Activated effector memory CD4-positive, alpha-beta T cell treated with Interleukin-2 at 50 U/mL for 16 hours (primary cell): ENCODE data around the gene RBM25.
"Not testable (repeated sequence)": the region's sequence is repeated elsewhere in the genome, so short reads cannot be mapped to it uniquely, and the experiment has no call there.

Source experiments
- DNase-seq: peaks from one replicate; pipeline ENCODE4 v3.0.0-alpha.2; 2020

RBM25 gene

DNA sequence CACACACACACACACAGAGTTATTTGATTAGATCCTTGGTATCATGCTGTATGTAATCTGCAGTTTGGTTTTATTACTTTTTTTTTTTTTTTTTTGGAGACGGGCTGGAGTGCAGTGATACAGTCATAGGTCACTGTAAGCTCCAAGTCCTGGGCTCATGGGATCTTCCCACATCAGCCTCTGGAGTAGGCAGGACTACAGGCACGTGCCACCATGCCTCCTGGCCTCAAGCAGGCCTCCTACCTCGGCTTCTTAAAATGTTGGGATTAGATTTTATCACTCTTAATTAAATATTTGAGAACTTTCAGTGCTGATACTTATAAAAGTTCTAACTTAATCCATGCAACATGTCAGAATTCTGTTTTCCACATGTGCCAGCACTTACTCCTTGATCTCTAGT is 46.7 kb downstream of the RBM25 start:
- no peak for DNase-seq

DNA sequence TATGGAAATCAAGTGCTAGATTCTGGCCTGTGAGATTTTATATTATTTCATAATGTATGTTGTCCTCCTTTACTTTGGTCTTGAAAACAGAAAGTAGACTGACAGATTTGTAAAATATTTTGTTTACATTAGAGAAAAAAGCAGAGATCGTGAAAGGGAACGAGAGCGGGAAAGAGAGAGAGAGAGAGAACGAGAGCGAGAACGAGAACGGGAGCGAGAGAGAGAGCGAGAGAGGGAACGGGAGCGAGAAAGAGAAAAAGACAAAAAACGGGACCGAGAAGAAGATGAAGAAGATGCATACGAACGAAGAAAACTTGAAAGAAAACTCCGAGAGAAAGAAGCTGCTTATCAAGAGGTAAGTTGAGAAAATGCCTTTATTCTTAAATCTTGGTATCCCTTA is 47.4 kb downstream of the RBM25 start:
- DNase-seq: no peak

DNA sequence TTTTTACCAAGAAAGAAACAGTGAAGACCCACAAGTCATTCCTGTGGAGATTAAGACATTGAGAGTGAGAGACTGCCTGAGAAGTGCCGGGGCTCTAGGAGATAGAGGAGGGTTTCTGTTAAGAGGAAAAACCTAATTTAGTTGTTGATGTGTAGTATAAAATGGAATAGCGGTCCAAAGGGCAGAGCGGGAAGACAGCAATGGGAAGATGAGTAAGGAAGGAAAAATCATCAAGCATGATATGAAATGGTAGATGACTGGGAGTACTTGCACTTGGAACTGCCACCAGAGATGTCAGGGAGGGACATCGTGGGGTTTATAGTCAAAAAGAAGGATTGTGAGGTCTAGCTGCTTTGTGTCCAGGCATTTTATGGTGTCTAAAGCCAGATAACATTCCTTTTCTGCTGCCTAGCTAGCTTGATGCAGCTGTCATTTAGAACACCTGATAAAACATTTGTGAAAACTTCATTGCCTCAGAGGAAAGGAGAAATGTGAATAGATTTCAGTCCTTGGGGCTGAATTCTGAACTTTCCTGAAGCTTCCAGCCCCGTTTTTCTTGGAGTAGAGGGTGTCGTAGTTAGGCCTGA is 57.8 kb downstream of the RBM25 start:
- no peak for DNase-seq

GRCh38 chr14:73124180-73124894 is 66.0 kb downstream of the RBM25 start:
- DNase-seq: no peak

DNA sequence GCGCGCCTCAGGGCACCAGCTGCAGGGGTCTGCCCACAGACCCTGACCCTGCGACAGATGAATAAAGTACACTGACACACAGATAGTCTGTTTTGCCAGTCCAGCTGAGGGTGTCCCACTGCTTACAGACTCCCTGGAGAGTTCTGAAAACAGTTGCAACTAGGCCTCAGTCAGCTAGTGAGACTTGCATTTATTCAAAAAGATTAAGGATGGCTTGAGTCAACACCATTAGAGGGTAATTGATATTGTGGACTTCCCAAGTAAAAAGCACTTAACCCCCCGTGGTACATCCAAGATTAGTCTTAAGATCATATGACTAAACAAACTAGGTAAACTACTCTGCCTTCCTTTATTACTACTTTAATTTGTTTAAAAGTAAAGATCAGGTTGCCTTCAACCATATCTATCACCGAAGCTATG is 66.8 kb downstream of the RBM25 start:
- no peak for DNase-seq

DNA sequence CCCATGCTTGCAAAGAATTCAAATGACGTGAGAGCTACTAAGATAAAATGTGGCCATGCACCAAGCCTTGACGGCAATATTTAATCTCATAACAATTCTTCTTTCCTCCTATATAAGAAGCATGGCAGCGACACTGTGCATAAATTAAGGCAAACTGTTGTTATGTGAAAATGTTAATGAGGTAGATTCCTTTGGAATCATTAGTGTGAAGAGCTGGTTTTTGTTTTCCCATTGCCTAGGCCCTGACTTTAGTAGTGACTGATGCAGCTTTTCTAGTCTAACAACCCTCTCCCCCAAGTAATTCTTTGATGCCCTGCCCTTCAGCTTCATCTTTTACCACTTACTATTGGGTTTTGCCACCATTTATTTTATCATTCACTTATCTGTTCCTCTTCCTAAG is 67.4 kb downstream of the RBM25 start:
- no peak for DNase-seq

- DNase-seq: no peak
Observed at GRCh38 chr14:73133795-73134194, 75.5 kb downstream of the RBM25 start.

DNA sequence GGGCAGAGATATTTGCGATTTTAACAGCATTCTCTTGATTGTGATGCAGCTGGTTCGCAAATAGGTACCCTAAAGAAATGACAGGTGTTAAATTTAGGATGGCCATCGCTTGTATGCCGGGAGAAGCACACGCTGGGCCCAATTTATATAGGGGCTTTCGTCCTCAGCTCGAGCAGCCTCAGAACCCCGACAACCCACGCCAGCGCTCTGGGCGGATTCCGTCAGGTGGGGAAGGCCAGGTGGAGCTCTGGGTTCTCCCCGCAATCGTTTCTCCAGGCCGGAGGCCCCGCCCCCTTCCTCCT is 77.7 kb downstream of the RBM25 start:
- no peak for DNase-seq

DNA sequence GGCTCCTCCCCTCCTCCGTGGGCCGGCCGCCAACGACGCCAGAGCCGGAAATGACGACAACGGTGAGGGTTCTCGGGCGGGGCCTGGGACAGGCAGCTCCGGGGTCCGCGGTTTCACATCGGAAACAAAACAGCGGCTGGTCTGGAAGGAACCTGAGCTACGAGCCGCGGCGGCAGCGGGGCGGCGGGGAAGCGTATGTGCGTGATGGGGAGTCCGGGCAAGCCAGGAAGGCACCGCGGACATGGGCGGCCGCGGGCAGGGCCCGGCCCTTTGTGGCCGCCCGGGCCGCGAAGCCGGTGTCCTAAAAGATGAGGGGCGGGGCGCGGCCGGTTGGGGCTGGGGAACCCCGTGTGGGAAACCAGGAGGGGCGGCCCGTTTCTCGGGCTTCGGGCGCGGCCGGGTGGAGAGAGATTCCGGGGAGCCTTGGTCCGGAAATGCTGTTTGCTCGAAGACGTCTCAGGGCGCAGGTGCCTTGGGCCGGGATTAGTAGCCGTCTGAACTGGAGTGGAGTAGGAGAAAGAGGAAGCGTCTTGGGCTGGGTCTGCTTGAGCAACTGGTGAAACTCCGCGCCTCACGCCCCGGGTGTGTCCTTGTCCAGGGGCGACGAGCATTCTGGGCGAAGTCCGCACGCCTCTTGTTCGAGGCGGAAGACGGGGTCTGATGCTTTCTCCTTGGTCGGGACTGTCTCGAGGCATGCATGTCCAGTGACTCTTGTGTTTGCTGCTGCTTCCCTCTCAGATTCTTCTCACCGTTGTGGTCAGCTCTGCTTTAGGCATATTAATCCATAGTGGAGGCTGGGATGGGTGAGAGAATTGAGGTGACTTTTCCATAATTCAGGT is 78.3 kb downstream of the RBM25 start, which contains the start of gene PSEN1:
TSS of gene PSEN1 (plus strand) at position 121 of the 839 bp plus-strand sequence. CDS start 11,513 bp downstream, outside the sequence.
- peak; percentile 97 for DNase-seq

DNA sequence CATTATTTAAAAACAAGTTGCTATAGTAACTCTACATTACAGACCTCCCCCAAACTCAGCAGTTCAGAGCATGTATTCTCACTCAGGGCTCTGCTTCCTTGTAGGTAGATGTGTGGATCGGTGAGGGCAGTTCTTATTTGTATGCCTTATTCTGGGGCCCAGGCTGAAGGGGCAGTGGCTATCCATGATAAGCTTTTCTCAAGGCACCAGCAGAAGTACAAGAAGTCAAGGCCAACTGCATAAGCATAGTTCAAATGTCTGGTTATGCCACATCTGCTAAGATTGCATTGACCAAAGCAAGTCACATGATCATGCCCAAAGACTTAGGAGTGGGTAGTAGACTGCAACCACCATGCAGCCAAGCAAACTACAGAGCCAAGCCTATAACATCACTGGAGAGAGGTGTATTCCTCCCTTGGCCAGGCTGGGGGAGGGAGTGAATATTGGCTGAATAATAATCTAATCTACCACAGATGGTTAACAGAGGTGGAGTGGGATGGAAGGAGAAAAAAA is 82.5 kb downstream of the RBM25 start:
- no peak for DNase-seq

DNA sequence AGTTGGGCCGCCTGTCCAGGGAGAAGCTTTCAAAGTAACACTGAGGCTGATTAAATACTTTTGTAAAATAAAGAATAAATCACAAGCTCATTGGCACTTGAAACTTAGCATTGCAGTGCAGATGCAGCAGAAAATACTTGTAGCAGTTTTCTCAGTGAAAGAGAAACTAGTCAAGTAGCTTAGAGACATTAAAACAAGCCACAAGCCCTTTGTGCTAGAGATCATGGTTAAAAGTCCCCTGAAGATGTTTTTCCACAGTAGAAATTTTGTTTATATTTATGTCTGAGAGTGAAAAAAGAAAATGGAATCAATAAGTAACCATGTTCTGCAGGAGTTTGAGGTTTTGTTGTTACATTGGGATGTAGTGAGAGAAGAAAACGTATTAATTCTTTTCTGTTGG is 83.9 kb downstream of the RBM25 start:
- no peak for DNase-seq

DNA sequence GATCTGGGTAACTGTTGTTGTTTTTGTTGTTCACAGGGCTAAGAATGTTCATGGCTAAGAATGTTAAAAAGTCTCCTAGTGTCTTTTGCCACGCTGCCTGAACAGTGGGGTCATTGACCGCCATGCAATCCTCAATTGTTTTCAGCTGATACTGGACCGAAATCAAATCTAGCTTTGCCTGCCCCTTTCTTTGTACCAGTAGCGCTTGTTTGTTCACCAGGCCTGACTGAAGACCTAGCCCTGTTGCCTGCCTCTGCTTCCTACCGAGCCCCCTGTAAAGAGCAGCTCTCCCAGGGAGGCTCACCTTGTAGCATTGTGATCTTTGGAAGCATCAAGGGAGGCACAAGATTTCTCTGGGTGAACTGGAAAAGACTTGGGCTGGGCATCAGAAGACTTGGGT is 84.7 kb downstream of the RBM25 start:
- no peak for DNase-seq

DNA sequence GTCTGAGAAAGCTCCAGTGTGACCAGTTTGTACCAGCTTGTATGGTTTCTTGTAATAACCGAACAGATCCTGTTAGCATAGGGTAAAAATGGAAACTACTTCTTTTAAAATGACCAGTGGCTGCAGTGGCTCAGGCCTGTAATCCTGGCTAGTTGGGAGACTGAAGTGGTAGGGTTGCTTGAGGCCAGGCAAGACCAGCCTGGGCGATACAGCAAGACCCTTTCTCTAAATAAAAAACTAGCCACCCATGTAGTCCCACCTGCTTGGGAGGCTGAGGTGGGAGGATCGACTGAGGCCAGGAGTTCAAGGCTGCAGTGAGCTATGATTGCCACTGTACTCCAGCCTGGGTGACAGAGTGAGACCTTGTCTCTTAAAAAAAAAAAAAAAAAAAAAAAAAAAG is 85.3 kb downstream of the RBM25 start:
- no peak for DNase-seq

DNA sequence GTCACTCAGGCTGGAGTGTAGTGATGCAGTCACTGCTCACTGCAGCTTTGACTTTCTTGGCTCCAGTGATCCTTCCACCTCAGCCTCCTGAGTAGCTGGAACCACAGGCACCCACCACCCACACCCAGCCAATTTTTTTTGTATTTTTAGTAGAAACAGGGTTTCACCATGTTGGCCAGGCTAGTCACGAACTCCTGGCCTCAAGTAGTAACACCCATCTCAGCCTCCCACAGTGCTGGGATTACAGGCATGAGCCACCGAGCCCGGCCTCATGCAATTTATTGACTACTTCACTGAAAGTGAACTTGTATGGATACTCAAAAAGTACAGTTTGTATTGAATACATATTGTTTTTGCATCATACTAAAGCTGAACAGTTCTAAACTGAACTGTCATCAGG is 87.0 kb downstream of the RBM25 start:
- no peak for DNase-seq

GRCh38 chr14:73146111-73146510 is 87.8 kb downstream of the RBM25 start:
- DNase-seq: no peak

- DNase-seq: no peak
Observed at GRCh38 chr14:73149753-73150152, 91.4 kb downstream of the RBM25 start.

GRCh38 chr14:73153272-73153671 is 94.9 kb downstream of the RBM25 start:
- no peak for DNase-seq

- DNase-seq: no peak
Observed at GRCh38 chr14:73162251-73162650, 103.9 kb downstream of the RBM25 start.

GRCh38 chr14:73166399-73166798 is 108.1 kb downstream of the RBM25 start:
- no peak for DNase-seq

DNA sequence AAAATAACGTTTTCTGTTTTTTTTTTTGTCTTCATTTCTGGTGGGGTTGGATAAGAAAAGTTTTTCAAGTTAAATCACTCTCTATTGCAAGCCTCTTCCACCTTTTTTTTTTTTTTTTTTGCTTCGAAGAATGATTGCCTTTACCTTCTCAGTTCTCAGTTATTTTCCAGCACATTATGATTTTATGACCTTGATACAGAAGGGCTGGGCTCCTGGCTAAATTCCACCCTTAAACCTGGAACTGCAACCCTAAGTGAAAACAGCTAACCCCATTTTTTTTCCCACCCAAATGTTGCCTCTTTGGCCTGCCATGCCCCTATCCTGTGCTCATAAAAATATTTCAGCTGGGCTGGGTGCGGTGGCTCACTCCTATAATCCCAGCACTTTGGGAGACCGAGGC is 109.4 kb downstream of the RBM25 start:
- no peak for DNase-seq

- DNase-seq: no peak
Observed at GRCh38 chr14:73168274-73168673, 109.9 kb downstream of the RBM25 start.

DNA sequence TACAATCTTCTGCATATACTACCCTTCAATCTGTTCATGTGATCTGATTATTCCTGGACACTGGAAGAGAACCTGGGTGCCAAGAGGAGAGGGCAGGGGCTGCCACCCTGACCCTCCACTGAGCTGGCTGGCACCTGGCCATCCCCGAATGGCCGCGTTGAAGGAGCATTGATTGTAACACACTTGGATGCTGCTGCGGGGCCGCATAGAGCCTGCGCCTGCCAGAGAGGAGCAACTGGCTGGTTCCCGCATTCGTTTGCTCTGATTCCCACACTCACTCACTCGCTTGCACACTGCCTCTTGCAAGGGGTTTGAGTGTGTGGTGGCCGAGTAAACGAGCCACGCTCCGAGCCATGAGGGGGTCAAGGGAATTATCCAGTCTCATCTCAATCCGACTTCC is 110.4 kb downstream of the RBM25 start:
- no peak for DNase-seq

GRCh38 chr14:73169855-73170254 is 111.5 kb downstream of the RBM25 start:
- DNase-seq: not testable (repeated sequence)

DNA sequence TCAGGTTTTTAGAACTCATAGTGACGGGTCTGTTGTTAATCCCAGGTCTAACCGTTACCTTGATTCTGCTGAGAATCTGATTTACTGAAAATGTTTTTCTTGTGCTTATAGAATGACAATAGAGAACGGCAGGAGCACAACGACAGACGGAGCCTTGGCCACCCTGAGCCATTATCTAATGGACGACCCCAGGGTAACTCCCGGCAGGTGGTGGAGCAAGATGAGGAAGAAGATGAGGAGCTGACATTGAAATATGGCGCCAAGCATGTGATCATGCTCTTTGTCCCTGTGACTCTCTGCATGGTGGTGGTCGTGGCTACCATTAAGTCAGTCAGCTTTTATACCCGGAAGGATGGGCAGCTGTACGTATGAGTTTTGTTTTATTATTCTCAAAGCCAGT is 112.4 kb downstream of the RBM25 start:
- no peak for DNase-seq
